ENCODE data around the gene DNAJB6.
A peak's percentile ranks its signal among the peaks of the same experiment; 100 is the strongest.
"Not testable (repeated sequence)": the region's sequence is repeated elsewhere in the genome, so short reads cannot be mapped to it uniquely, and the experiment has no call there.

The DNAJB6 gene

GRCh38 chr7:157301610-157302120 lies 35.1 kb upstream of the DNAJB6 start:
- Histone ChIP-seq H3K9me3 (ENCODE audit: control insufficient read depth, low read depth, low read length) (no peaks in the 10 kb centered on the region), H3K4me1 (ENCODE audit: control insufficient read depth, low read depth, low read length) (no peaks in the 10 kb centered on the region), H3K27ac (ENCODE audit: low read length) (no peak overlapping the region), H3K36me3 (ENCODE audit: control insufficient read depth, low read depth, low read length) (no peaks in the 10 kb centered on the region), H3K27me3 (ENCODE audit: control insufficient read depth, insufficient read depth, low read length) (no peaks in the 10 kb centered on the region), H3K4me3 (ENCODE audit: low read length) (no peak overlapping the region), H3K9ac (ENCODE audit: low read length) (no peak overlapping the region)

GRCh38 chr7:157306846-157307838 lies 29.7 kb upstream of the DNAJB6 start:
- Histone ChIP-seq H3K27ac (ENCODE audit: low read length) (peak overlapping the region; percentile 67), H3K4me1 (ENCODE audit: control insufficient read depth, low read depth, low read length) (peaks cover 28% of the 10 kb centered on the region)

GRCh38 chr7:157309988-157310668 lies 26.7 kb upstream of the DNAJB6 start:
- peak overlapping the region; percentile 97 for H3K27ac ChIP-seq (ENCODE audit: low read length)
- H3K4me3 ChIP-seq (ENCODE audit: low read length), result peak overlapping the region; percentile 26
- no peaks in the 10 kb centered on the region for H3K27me3 ChIP-seq (ENCODE audit: control insufficient read depth, insufficient read depth, low read length)
- peaks cover 28% of the 10 kb centered on the region for H3K4me1 ChIP-seq (ENCODE audit: control insufficient read depth, low read depth, low read length)
- no peaks in the 10 kb centered on the region for H3K36me3 ChIP-seq (ENCODE audit: control insufficient read depth, low read depth, low read length)
- H3K9ac ChIP-seq (ENCODE audit: low read length), result peak overlapping the region; percentile 56
- H3K9me3 ChIP-seq (ENCODE audit: control insufficient read depth, low read depth, low read length), result no peaks in the 10 kb centered on the region

More at GRCh38 chr7:157306846-157307838, 29.7 kb upstream of the DNAJB6 start:
- H3K36me3 ChIP-seq (ENCODE audit: control insufficient read depth, low read depth, low read length), result no peaks in the 10 kb centered on the region
- peak overlapping the region; percentile 28 for H3K9ac ChIP-seq (ENCODE audit: low read length)
- no peaks in the 10 kb centered on the region for H3K27me3 ChIP-seq (ENCODE audit: control insufficient read depth, insufficient read depth, low read length)
- no peak overlapping the region for H3K4me3 ChIP-seq (ENCODE audit: low read length)
- no peaks in the 10 kb centered on the region for H3K9me3 ChIP-seq (ENCODE audit: control insufficient read depth, low read depth, low read length)

GRCh38 chr7:157310676-157311185 lies 26.1 kb upstream of the DNAJB6 start:
- H3K4me1 ChIP-seq (ENCODE audit: control insufficient read depth, low read depth, low read length), result peaks cover 28% of the 10 kb centered on the region
- no peaks in the 10 kb centered on the region for H3K9me3 ChIP-seq (ENCODE audit: control insufficient read depth, low read depth, low read length)
- no peaks in the 10 kb centered on the region for H3K27me3 ChIP-seq (ENCODE audit: control insufficient read depth, insufficient read depth, low read length)
- peak overlapping the region; percentile 26 for H3K4me3 ChIP-seq (ENCODE audit: low read length)
- no peaks in the 10 kb centered on the region for H3K36me3 ChIP-seq (ENCODE audit: control insufficient read depth, low read depth, low read length)
- peak overlapping the region; percentile 44 for H3K9ac ChIP-seq (ENCODE audit: low read length)
- peak overlapping the region; percentile 97 for H3K27ac ChIP-seq (ENCODE audit: low read length)

- Histone ChIP-seq H3K4me1 (ENCODE audit: control insufficient read depth, low read depth, low read length) (peaks cover 24% of the 10 kb centered on the region), H3K9me3 (ENCODE audit: control insufficient read depth, low read depth, low read length) (no peaks in the 10 kb centered on the region), H3K36me3 (ENCODE audit: control insufficient read depth, low read depth, low read length) (no peaks in the 10 kb centered on the region), H3K9ac (ENCODE audit: low read length) (no peak overlapping the region), H3K27me3 (ENCODE audit: control insufficient read depth, insufficient read depth, low read length) (no peaks in the 10 kb centered on the region), H3K27ac (ENCODE audit: low read length) (no peak overlapping the region), H3K4me3 (ENCODE audit: low read length) (no peak overlapping the region)
Measured at GRCh38 chr7:157312941-157313340, 23.9 kb upstream of the DNAJB6 start.

GRCh38 chr7:157313645-157314044 lies 23.2 kb upstream of the DNAJB6 start:
- no peak overlapping the region for H3K4me3 ChIP-seq (ENCODE audit: low read length)
- H3K4me1 ChIP-seq (ENCODE audit: control insufficient read depth, low read depth, low read length), result peaks cover 24% of the 10 kb centered on the region
- H3K27ac ChIP-seq (ENCODE audit: low read length), result no peak overlapping the region
- no peaks in the 10 kb centered on the region for H3K9me3 ChIP-seq (ENCODE audit: control insufficient read depth, low read depth, low read length)
- H3K27me3 ChIP-seq (ENCODE audit: control insufficient read depth, insufficient read depth, low read length), result no peaks in the 10 kb centered on the region
- H3K36me3 ChIP-seq (ENCODE audit: control insufficient read depth, low read depth, low read length), result no peaks in the 10 kb centered on the region
- no peak overlapping the region for H3K9ac ChIP-seq (ENCODE audit: low read length)

GRCh38 chr7:157318015-157318706 lies 18.6 kb upstream of the DNAJB6 start:
- Histone ChIP-seq H3K27me3 (ENCODE audit: control insufficient read depth, insufficient read depth, low read length) (no peaks in the 10 kb centered on the region), H3K4me1 (ENCODE audit: control insufficient read depth, low read depth, low read length) (peaks cover 7% of the 10 kb centered on the region), H3K36me3 (ENCODE audit: control insufficient read depth, low read depth, low read length) (no peaks in the 10 kb centered on the region), H3K9ac (ENCODE audit: low read length) (no peak overlapping the region), H3K9me3 (ENCODE audit: control insufficient read depth, low read depth, low read length) (no peaks in the 10 kb centered on the region), H3K27ac (ENCODE audit: low read length) (no peak overlapping the region), H3K4me3 (ENCODE audit: low read length) (no peak overlapping the region)

GRCh38 chr7:157320608-157320980 lies 16.2 kb upstream of the DNAJB6 start:
- Histone ChIP-seq H3K4me1 (ENCODE audit: control insufficient read depth, low read depth, low read length) (peaks cover 7% of the 10 kb centered on the region), H3K27me3 (ENCODE audit: control insufficient read depth, insufficient read depth, low read length) (no peaks in the 10 kb centered on the region), H3K27ac (ENCODE audit: low read length) (no peak overlapping the region), H3K9me3 (ENCODE audit: control insufficient read depth, low read depth, low read length) (no peaks in the 10 kb centered on the region), H3K9ac (ENCODE audit: low read length) (no peak overlapping the region), H3K4me3 (ENCODE audit: low read length) (no peak overlapping the region), H3K36me3 (ENCODE audit: control insufficient read depth, low read depth, low read length) (no peaks in the 10 kb centered on the region)

GRCh38 chr7:157323401-157323800 lies 13.4 kb upstream of the DNAJB6 start:
- H3K4me3 ChIP-seq (ENCODE audit: low read length), result no peak overlapping the region
- H3K9me3 ChIP-seq (ENCODE audit: control insufficient read depth, low read depth, low read length), result no peaks in the 10 kb centered on the region
- H3K9ac ChIP-seq (ENCODE audit: low read length), result no peak overlapping the region
- H3K27ac ChIP-seq (ENCODE audit: low read length), result no peak overlapping the region
- no peaks in the 10 kb centered on the region for H3K27me3 ChIP-seq (ENCODE audit: control insufficient read depth, insufficient read depth, low read length)
- H3K4me1 ChIP-seq (ENCODE audit: control insufficient read depth, low read depth, low read length), result peaks cover 3% of the 10 kb centered on the region
- H3K36me3 ChIP-seq (ENCODE audit: control insufficient read depth, low read depth, low read length), result no peaks in the 10 kb centered on the region

- no peaks in the 10 kb centered on the region for H3K9me3 ChIP-seq (ENCODE audit: control insufficient read depth, low read depth, low read length)
- peaks cover 5% of the 10 kb centered on the region for H3K4me1 ChIP-seq (ENCODE audit: control insufficient read depth, low read depth, low read length)
- no peaks in the 10 kb centered on the region for H3K36me3 ChIP-seq (ENCODE audit: control insufficient read depth, low read depth, low read length)
- no peak overlapping the region for H3K9ac ChIP-seq (ENCODE audit: low read length)
- H3K27ac ChIP-seq (ENCODE audit: low read length), result no peak overlapping the region
- H3K27me3 ChIP-seq (ENCODE audit: control insufficient read depth, insufficient read depth, low read length), result no peaks in the 10 kb centered on the region
- H3K4me3 ChIP-seq (ENCODE audit: low read length), result no peak overlapping the region
Measured at GRCh38 chr7:157329447-157329846, 7.4 kb upstream of the DNAJB6 start.

GRCh38 chr7:157330567-157330966 lies 6.2 kb upstream of the DNAJB6 start:
- H3K9ac ChIP-seq (ENCODE audit: low read length); H3K9me3 ChIP-seq (ENCODE audit: control insufficient read depth, low read depth, low read length); H3K4me1 ChIP-seq (ENCODE audit: control insufficient read depth, low read depth, low read length); H3K27me3 ChIP-seq (ENCODE audit: control insufficient read depth, insufficient read depth, low read length); H3K36me3 ChIP-seq (ENCODE audit: control insufficient read depth, low read depth, low read length); H3K27ac ChIP-seq (ENCODE audit: low read length); H3K4me3 ChIP-seq (ENCODE audit: low read length): not testable (repeated sequence)

All from iPS-18a (cell line).